SK-N-SH treated with all-trans-retinoic acid at 6 μM for 48 hours (cell line): ENCODE data around the gene B4GALNT4.

Experiments used
- ATAC-seq: fragments of 200-7000 bp; cut with Tn5 transposase; 3 replicates; pipeline ENCODE4 v1.9.1; 2020; ENCODE audit warnings: mild to moderate bottlenecking, moderate library complexity
- ARNTL ChIP-seq: fragments of 450-650 bp; formaldehyde crosslinking; IDR thresholded peaks from 2 replicates; pipeline ENCODE4 v1.5.0; 2020; ENCODE audit warnings: low read depth, mild to moderate bottlenecking, moderate library complexity, borderline replicate concordance
- BACH2 ChIP-seq: fragments of 250-450 bp; sonication (Bioruptor Pico); IDR thresholded peaks from 2 replicates; pipeline ENCODE4 v1.9.0; 2021; ENCODE audit warnings: mild to moderate bottlenecking, borderline replicate concordance
- CREB5 ChIP-seq: fragments of 250-450 bp; sonication (Bioruptor Pico); IDR thresholded peaks from 2 replicates; pipeline ENCODE4 v1.5.1; 2020; ENCODE audit warnings: low read depth, mild to moderate bottlenecking, moderate library complexity
- CSDC2 ChIP-seq: fragments of 250-450 bp; sonication (Bioruptor Pico); IDR thresholded peaks from 2 replicates; pipeline ENCODE4 v1.5.0; 2020; ENCODE audit warnings: mild to moderate bottlenecking, moderate library complexity
- CSRNP3 ChIP-seq: fragments of 250-450 bp; sonication (Bioruptor Pico); IDR thresholded peaks from 2 replicates; pipeline ENCODE4 v1.5.1; 2021; ENCODE audit warnings: mild to moderate bottlenecking, moderate library complexity
- ESRRG ChIP-seq: fragments of 250-450 bp; sonication (Bioruptor Pico); IDR thresholded peaks from 2 replicates; pipeline ENCODE4 v1.6.1; 2021; ENCODE audit warnings: mild to moderate bottlenecking
- GLIS3 ChIP-seq: fragments of 250-450 bp; sonication (Bioruptor Pico); IDR thresholded peaks from 2 replicates; pipeline ENCODE4 v1.5.0; 2020; ENCODE audit warnings: mild to moderate bottlenecking, moderate library complexity
- ISL1 ChIP-seq: fragments of 250-450 bp; sonication (Bioruptor Pico); IDR thresholded peaks from 2 replicates; pipeline ENCODE4 v2.1.2; 2022; ENCODE audit warnings: mild to moderate bottlenecking, moderate library complexity
- OSR1 ChIP-seq: fragments of 250-450 bp; sonication (Bioruptor Pico); IDR thresholded peaks from 2 replicates; pipeline ENCODE4 v1.8.0; 2022; ENCODE audit warnings: moderate library complexity, mild to moderate bottlenecking, inconsistent platforms
- PATZ1 ChIP-seq: fragments of 250-450 bp; sonication (Bioruptor Pico); IDR thresholded peaks from 2 replicates; pipeline ENCODE4 v1.8.0; 2020; ENCODE audit warnings: mild to moderate bottlenecking, moderate library complexity, borderline replicate concordance
- POU6F1 ChIP-seq: fragments of 250-450 bp; sonication (Bioruptor Pico); IDR thresholded peaks from 2 replicates; pipeline ENCODE4 v1.8.0; 2021; ENCODE audit warnings: low read depth, mild to moderate bottlenecking, moderate library complexity, borderline replicate concordance
- PPARA ChIP-seq: fragments of 250-450 bp; sonication (Bioruptor Pico); IDR thresholded peaks from 2 replicates; pipeline ENCODE4 v1.5.0; 2020; ENCODE audit warnings: mild to moderate bottlenecking, borderline replicate concordance
- RARB ChIP-seq: fragments of 250-450 bp; sonication (Bioruptor Pico); IDR thresholded peaks from 2 replicates; pipeline ENCODE4 v1.8.0; 2021; ENCODE audit warnings: mild to moderate bottlenecking, moderate library complexity
- SNAI2 ChIP-seq: fragments of 250-450 bp; sonication (Bioruptor Pico); IDR thresholded peaks from 2 replicates; pipeline ENCODE4 v1.5.0; 2020; ENCODE audit warnings: mild to moderate bottlenecking, moderate library complexity
- TCF4 ChIP-seq: fragments of 250-450 bp; sonication (Bioruptor Pico); IDR thresholded peaks from 2 replicates; pipeline ENCODE4 v1.8.0; 2021; ENCODE audit warnings: mild to moderate bottlenecking, moderate library complexity, borderline replicate concordance
- TOX ChIP-seq: fragments of 250-450 bp; sonication (Bioruptor Pico); IDR thresholded peaks from 2 replicates; pipeline ENCODE4 v1.8.0; 2021; ENCODE audit warnings: mild to moderate bottlenecking, moderate library complexity, borderline replicate concordance
- TSHZ2 ChIP-seq: fragments of 250-450 bp; sonication (Bioruptor Pico); IDR thresholded peaks from 2 replicates; pipeline ENCODE4 v1.5.0; 2020; ENCODE audit warnings: mild to moderate bottlenecking, moderate library complexity
- ZC3H10 ChIP-seq: fragments of 250-450 bp; sonication (Bioruptor Pico); IDR thresholded peaks from 2 replicates; pipeline ENCODE4 v1.5.1; 2021; ENCODE audit warnings: mild to moderate bottlenecking, moderate library complexity
- ZFP3 ChIP-seq: fragments of 250-450 bp; sonication (Bioruptor Pico); IDR thresholded peaks from 2 replicates; pipeline ENCODE4 v1.5.0; 2020; ENCODE audit warnings: mild to moderate bottlenecking, moderate library complexity
- ZFP30 ChIP-seq: fragments of 450-650 bp; formaldehyde crosslinking; IDR thresholded peaks from 2 replicates; pipeline ENCODE4 v1.5.0; 2022; ENCODE audit warnings: mild to moderate bottlenecking, moderate library complexity
- ZNF565 ChIP-seq: fragments of 450-650 bp; formaldehyde crosslinking; conservative IDR thresholded peaks from 2 replicates; pipeline ENCODE4 v1.5.0; 2020; ENCODE audit warnings: low read depth, mild to moderate bottlenecking, moderate library complexity
- ZNF70 ChIP-seq: fragments of 450-650 bp; formaldehyde crosslinking; IDR thresholded peaks from 2 replicates; pipeline ENCODE4 v1.5.0; 2020; ENCODE audit warnings: mild to moderate bottlenecking, moderate library complexity
- ZNF8 ChIP-seq: fragments of 450-650 bp; formaldehyde crosslinking; IDR thresholded peaks from 2 replicates; pipeline ENCODE4 v1.5.0; 2020; ENCODE audit warnings: mild to moderate bottlenecking, moderate library complexity

B4GALNT4 gene

GRCh38 chr11:371716-372590, 2.7 kb downstream of the B4GALNT4 start:
- ATAC-seq, result no peak
- TF ChIP-seq POU6F1 (CRISPR knock-in tag), result no peak
- no peak for TF ChIP-seq GLIS3 (CRISPR knock-in tag)
- TF ChIP-seq ZNF565 (CRISPR knock-in tag), result no peak
- TF ChIP-seq CREB5 (CRISPR knock-in tag), result no peak
- TF ChIP-seq ZNF8 (CRISPR knock-in tag), result no peak
- TF ChIP-seq ZFP3 (CRISPR knock-in tag), result no peak
- TF ChIP-seq SNAI2, result no peak
- TF ChIP-seq ESRRG (CRISPR knock-in tag), result no peak
- no peak for TF ChIP-seq PATZ1 (CRISPR knock-in tag)
- TF ChIP-seq ZFP30, result no peak
- TF ChIP-seq BACH2 (CRISPR knock-in tag), result no peak
- TF ChIP-seq TCF4 (CRISPR knock-in tag), result no peak
- TF ChIP-seq RARB (CRISPR knock-in tag), result no peak
- no peak for TF ChIP-seq TSHZ2
- no peak for TF ChIP-seq TOX (CRISPR knock-in tag)
- no peak for TF ChIP-seq ZNF70 (CRISPR knock-in tag)
- TF ChIP-seq ZC3H10 (CRISPR knock-in tag), result no peak

GRCh38 chr11:372809-373715, 3.8 kb downstream of the B4GALNT4 start:
- no peak for ATAC-seq
- TF ChIP-seq TSHZ2, result no peak
- TF ChIP-seq RARB (CRISPR knock-in tag), result no peak
- no peak for TF ChIP-seq GLIS3 (CRISPR knock-in tag)
- TF ChIP-seq TOX (CRISPR knock-in tag), result no peak
- no peak for TF ChIP-seq PPARA (CRISPR knock-in tag)
- TF ChIP-seq CSDC2 (CRISPR knock-in tag), result no peak
- no peak for TF ChIP-seq TCF4 (CRISPR knock-in tag)
- TF ChIP-seq ESRRG (CRISPR knock-in tag), result no peak
- TF ChIP-seq OSR1, result no peak
- no peak for TF ChIP-seq ZFP30
- TF ChIP-seq ISL1 (CRISPR knock-in tag), result no peak
- TF ChIP-seq ARNTL (CRISPR knock-in tag), result no peak
- TF ChIP-seq ZNF70 (CRISPR knock-in tag), result no peak
- no peak for TF ChIP-seq ZFP3 (CRISPR knock-in tag)
- TF ChIP-seq PATZ1 (CRISPR knock-in tag), result no peak
- no peak for TF ChIP-seq CSRNP3 (CRISPR knock-in tag)
